Measurements from ENCODE around the gene TMBIM4.

DNA sequence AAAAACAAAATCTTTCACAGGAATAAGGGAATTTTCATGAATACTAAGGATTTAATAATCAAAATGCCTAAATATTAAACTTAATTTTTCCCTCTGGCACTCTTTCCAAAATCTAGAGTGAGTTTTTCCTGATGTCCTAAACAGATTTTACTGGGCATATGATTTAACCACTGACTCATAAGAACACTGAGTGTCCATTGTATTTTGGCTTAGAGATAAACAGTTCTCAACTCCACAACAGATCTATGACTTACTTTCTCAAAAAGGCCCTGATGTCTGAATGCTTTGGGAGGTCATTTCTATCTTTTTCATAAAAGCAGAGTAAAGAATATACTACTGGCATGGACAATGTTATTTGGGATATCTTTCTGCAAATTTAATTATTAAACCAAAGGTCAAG, 15.0 kb downstream of the TMBIM4 start:
- TF ChIP-seq, protein P1, sequence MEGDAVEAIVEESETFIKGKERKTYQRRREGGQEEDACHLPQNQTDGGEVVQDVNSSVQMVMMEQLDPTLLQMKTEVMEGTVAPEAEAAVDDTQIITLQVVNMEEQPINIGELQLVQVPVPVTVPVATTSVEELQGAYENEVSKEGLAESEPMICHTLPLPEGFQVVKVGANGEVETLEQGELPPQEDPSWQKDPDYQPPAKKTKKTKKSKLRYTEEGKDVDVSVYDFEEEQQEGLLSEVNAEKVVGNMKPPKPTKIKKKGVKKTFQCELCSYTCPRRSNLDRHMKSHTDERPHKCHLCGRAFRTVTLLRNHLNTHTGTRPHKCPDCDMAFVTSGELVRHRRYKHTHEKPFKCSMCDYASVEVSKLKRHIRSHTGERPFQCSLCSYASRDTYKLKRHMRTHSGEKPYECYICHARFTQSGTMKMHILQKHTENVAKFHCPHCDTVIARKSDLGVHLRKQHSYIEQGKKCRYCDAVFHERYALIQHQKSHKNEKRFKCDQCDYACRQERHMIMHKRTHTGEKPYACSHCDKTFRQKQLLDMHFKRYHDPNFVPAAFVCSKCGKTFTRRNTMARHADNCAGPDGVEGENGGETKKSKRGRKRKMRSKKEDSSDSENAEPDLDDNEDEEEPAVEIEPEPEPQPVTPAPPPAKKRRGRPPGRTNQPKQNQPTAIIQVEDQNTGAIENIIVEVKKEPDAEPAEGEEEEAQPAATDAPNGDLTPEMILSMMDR (IDR thresholded peaks at IDR 0.05; ENCODE audit: low read depth, low read length), result no peak
- TF ChIP-seq EZH2phosphoT487 (IDR thresholded peaks at IDR 0.05; ENCODE audit: low read depth), result no peak
